Measurements from ENCODE around the gene RNF114.

The RNF114 gene

DNA sequence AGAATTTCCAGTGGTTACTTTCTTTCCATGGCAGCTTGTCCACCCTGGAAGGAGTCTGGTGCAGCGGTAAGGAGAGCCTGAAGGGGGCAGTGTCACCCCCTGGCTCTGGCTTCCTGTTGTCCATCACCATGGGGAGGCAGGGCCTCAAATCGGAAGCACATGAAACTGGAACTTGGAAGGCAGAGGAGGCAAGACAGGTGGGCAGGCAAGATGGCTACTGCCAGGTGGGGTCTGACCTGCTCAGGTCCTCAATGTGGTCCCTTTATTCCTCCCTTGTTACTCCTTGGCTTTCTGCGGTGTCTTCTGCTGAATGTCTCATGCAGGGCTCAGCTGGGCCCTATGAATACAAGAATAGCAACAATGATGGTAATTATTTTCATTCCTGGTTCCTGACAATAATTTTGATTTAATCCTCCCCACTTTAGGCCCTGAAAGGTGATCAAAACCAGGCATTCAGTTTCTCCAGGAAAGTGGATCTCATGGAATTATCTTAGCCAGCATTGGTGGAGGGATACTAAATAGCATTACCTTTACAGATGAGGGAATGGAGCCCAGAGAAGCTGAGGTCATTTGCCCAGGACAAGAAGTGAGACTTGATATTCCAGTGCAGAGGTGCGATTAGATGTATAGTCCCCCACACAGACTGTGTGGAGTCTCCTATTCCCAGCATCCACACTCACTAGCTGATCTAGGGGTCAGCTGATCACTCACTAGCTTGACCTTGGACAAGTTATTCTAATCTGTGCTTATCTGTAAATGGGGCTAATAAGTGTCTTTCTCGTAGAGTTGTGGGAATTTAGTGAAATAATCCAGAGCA, 29.0 kb downstream of the RNF114 start:
- H3K9me3 Mint-ChIP-seq: no peaks in the 10 kb centered on the region
- no peaks in the 10 kb centered on the region for H3K27me3 Mint-ChIP-seq (ENCODE audit: low read depth)
- H3K4me3 Mint-ChIP-seq: no peak overlapping the region
- TF ChIP-seq, protein P1, sequence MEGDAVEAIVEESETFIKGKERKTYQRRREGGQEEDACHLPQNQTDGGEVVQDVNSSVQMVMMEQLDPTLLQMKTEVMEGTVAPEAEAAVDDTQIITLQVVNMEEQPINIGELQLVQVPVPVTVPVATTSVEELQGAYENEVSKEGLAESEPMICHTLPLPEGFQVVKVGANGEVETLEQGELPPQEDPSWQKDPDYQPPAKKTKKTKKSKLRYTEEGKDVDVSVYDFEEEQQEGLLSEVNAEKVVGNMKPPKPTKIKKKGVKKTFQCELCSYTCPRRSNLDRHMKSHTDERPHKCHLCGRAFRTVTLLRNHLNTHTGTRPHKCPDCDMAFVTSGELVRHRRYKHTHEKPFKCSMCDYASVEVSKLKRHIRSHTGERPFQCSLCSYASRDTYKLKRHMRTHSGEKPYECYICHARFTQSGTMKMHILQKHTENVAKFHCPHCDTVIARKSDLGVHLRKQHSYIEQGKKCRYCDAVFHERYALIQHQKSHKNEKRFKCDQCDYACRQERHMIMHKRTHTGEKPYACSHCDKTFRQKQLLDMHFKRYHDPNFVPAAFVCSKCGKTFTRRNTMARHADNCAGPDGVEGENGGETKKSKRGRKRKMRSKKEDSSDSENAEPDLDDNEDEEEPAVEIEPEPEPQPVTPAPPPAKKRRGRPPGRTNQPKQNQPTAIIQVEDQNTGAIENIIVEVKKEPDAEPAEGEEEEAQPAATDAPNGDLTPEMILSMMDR (IDR thresholded peaks at IDR 0.05; ENCODE audit: unreplicated experiment in 3 of 3): peak; percentile 35 to 53 (median 43)
- peaks cover 6% of the 10 kb centered on the region for H3K36me3 Mint-ChIP-seq (ENCODE audit: low read depth)
- no peaks in the 10 kb centered on the region for H3K4me1 Mint-ChIP-seq
- peak overlapping the region in 1 of 3 experiments; percentile 35 for H3K27ac Mint-ChIP-seq

DNA sequence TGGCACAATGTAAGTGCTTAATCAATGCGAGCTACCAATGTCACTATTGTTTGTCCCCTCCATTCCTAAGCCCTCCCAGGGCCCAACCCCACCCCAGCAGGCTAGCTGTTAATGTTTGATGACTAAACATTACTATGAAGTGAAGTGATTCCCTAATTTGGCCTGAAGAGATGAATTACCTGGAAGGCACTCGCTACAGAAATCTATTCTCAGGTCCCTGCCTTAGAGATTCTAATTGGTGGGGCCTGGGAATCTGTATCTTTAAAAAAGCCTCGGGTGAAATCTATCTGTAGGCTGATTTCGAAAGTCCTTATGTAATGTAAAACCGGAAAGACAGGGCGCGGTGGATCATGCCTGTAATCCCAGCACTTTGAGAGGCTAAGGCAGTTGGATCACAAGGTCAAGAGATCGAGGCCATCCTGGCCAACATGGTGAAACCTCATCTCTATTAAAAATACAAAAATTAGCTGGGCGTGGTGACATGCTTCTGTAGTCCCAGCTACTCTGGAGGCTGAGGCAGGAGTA, 29.6 kb downstream of the RNF114 start:
- Mint-ChIP-seq H3K9me3 (no peaks in the 10 kb centered on the region), H3K27ac (peak overlapping the region in 1 of 3 experiments; percentile 35), H3K4me3 (no peak overlapping the region), H3K4me1 (no peaks in the 10 kb centered on the region), H3K27me3 (ENCODE audit: low read depth) (no peaks in the 10 kb centered on the region), H3K36me3 (ENCODE audit: low read depth) (peaks cover 5% of the 10 kb centered on the region)
- TF ChIP-seq, protein P1 (IDR thresholded peaks at IDR 0.05; ENCODE audit: unreplicated experiment in 3 of 3): no peak

DNA sequence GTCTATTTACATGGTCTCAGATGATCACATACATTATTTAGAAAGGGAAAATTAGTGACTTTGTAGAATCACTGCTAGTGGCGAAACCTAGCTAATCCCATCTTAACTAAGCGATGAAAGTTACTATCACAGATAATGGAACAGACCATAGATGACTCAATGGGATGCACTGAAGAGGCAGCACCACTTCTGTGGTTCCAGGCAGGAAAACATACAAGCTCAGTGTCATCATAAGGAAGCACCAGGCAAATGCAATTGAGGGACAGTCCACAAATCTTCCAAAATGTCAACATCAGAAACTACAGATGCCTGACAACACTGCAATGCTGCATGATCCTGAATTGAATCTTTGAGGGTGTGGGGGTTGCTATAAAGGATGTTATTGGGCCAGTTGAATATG, 30.7 kb downstream of the RNF114 start:
- Mint-ChIP-seq H3K4me1 (no peaks in the 10 kb centered on the region), H3K9me3 (no peaks in the 10 kb centered on the region), H3K27ac (no peak overlapping the region), H3K27me3 (ENCODE audit: low read depth) (no peaks in the 10 kb centered on the region), H3K4me3 (no peak overlapping the region), H3K36me3 (ENCODE audit: low read depth) (no peaks in the 10 kb centered on the region)
- TF ChIP-seq, protein P1 (IDR thresholded peaks at IDR 0.05; ENCODE audit: unreplicated experiment in 3 of 3): no peak

DNA sequence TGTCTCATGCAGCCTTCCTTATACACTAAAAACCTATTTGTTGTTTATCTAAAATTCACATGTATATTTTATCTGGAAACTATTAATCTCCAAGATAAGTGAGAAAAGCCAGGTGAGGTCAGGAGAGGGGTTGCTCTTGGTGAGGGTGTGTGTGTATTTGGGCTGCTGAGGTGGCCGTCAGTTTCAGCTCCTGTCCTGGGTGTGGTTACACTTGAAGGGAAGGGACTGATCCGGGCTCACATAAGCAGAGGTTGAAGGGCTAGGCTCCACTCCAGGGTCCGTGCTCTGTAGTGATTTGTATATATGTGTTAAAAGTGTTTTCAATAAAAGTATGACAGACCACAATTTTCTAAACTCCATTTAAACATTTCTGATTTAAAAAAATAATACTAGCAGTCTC, 33.0 kb downstream of the RNF114 start:
- Mint-ChIP-seq H3K4me3 (no peak overlapping the region), H3K4me1 (no peaks in the 10 kb centered on the region), H3K27ac (no peak overlapping the region), H3K9me3 (no peaks in the 10 kb centered on the region), H3K36me3 (ENCODE audit: low read depth) (no peaks in the 10 kb centered on the region), H3K27me3 (ENCODE audit: low read depth) (no peaks in the 10 kb centered on the region)
- TF ChIP-seq, protein P1 (IDR thresholded peaks at IDR 0.05; ENCODE audit: unreplicated experiment in 3 of 3): no peak

DNA sequence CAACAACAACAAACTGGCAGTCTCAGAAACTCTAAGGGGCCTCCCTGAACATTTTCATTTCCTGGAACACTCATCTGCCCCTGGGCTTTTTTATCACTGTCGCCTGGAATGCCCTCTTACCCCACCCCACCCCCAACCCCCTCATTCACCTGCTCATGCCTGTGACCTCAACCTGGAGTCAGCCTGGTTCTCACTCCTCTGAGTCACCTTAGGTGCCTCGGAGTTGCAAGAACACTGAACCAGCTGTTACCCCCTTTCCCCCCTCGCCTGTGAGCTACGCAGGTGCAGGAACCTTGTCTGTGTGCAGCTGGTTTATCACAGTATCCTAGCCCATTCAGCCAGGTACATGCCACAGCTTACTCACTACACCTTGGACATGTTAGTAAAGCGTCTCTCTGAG, 33.7 kb downstream of the RNF114 start:
- Mint-ChIP-seq H3K36me3 (ENCODE audit: low read depth) (no peaks in the 10 kb centered on the region), H3K9me3 (no peaks in the 10 kb centered on the region), H3K4me3 (no peak overlapping the region), H3K27ac (no peak overlapping the region), H3K4me1 (no peaks in the 10 kb centered on the region), H3K27me3 (ENCODE audit: low read depth) (no peaks in the 10 kb centered on the region)
- TF ChIP-seq, protein P1 (IDR thresholded peaks at IDR 0.05; ENCODE audit: unreplicated experiment in 3 of 3): no peak

DNA sequence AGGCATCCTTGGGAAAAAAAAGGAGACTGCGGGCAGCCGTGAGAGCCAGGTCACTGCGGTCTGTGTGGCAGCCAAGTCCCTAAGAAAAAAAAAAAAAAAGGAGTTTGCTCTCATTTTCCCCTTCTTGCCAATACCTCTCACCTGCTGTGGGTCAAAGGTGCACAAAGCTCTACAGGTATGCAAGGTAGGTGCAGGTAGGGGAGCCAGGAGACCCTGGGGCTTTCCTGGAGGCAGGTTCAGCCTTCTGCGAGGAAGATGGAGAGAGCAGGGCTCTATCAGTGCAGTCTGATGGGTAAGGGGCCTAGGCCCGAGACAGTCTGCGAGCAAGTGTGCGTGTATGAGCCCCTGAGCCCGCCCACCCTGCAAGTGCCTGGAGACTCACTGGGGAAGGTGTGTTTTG, 34.3 kb downstream of the RNF114 start:
- no peak overlapping the region for H3K4me3 Mint-ChIP-seq
- no peaks in the 10 kb centered on the region for H3K36me3 Mint-ChIP-seq (ENCODE audit: low read depth)
- H3K9me3 Mint-ChIP-seq: no peaks in the 10 kb centered on the region
- no peak overlapping the region for H3K27ac Mint-ChIP-seq
- no peaks in the 10 kb centered on the region for H3K4me1 Mint-ChIP-seq
- TF ChIP-seq, protein P1 (IDR thresholded peaks at IDR 0.05; ENCODE audit: unreplicated experiment in 3 of 3): no peak
- H3K27me3 Mint-ChIP-seq (ENCODE audit: low read depth): no peaks in the 10 kb centered on the region

Data from nephron (organoid).